Suppressor macrophage (primary cell): ENCODE measurements around the gene BCAS4.

Source experiments
- DNase-seq, 4 experiments: peaks; one replicate each; pipeline ENCODE4 v3.0.0-alpha.2; 2020 to 2022

Gene BCAS4

DNA sequence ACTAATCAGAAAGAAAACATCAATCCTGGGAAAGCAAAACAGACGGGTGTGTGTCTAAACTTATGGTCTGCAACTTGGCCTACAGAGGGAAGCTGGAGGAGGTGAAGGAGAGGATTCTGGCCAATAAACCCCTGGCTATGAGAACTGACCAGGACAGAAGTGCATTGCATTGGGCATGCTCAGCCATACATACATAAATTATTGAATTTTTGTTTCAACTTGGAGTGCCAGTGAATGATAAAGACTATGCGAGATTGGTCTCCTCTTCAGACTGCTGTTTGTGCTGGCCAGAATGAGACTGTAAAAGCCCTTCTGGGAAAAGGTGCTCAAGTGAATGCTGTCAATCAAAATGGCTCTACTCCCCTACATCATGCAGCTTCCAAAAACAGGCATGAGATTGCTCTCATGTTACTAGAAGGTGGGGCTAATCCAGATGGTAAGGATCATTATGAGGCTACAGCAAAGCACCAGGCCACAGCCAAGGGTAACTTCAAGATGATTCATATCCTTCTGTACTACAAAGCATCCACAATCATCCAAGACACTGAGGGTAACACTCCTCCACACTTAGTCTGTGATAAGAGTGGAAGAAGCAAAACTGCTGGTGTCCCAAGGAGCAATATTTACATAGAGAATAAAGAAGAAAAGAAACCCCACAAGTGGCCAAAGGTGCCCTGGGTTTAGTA lies 119.0 kb downstream of the BCAS4 start:
- DNase-seq = no peak

DNA sequence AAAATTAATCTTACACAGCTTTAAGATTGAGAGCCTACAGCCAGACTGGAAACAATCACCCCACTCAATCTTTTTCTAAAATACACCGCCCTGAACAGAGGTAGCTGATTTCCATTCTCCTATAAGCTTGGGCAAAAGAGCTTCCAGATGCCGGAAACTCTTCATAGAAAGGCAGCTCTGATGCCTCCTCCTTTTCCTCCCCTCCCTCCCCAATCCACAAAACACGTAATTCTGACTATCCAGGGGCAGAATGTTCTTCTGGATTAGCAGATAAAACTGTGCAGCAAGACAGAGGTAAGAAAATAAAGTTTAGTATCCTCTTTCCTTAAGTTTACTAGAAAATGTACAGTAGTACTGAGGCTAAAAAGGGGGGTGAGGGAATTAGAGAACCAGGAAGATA lies 120.6 kb downstream of the BCAS4 start:
- no peak for DNase-seq

DNA sequence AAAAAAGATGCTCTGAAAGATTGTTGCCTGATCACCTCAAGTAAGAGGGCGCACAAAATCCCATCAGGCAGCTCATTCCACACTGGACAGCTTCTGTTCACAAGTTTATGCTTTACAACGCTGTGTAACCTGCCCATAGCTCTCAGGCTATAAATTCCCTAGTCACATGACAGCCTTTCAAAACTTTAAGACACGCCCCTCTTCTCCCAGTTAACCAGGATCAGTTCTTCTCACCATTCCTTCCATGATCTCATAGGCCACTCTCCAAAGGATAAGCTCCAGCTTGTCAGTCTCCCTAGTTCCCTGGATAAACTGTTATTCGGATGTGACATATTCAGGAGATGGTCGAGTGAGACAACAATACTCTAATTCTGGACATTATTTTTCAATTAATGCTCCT lies 121.4 kb downstream of the BCAS4 start:
- no peak for DNase-seq

DNA sequence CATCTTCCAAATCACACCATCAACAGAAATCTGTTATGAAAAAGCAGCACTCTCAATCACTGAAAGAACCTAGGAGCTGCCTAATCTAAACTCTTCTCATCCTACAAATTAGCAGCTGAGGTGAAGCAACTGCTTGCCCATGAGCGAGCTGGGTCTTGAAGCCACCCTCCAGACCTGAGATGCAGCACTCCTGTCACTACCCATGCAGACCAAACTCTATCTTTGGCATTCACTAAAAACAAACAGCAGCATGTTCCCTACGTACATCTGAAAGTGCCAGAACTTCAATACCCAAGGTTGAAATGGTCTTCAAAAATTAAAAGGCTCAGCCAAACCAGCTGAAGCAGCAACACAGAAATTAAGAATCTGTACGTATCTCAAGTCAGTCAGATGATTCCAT lies 122.1 kb downstream of the BCAS4 start:
- DNase-seq = no peak

DNA sequence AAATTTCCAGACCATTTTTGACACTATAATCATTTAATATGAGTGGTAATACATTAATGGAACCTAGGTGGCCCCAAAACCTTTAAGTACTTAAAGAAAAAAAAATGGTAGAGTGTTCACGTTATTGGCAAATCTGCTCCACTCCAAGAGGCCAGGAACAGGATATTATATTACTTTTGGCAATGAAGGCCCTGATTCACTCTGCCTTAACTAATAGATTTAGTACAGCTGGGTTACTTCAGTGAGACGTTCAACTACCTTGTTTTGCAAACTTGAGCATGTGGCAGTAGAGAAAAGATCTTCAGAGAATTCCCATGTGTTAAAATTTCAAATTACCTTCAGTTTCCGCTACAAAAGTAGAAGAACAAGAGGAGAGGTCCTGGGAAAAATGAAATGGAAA lies 123.5 kb downstream of the BCAS4 start:
- DNase-seq = no peak

DNA sequence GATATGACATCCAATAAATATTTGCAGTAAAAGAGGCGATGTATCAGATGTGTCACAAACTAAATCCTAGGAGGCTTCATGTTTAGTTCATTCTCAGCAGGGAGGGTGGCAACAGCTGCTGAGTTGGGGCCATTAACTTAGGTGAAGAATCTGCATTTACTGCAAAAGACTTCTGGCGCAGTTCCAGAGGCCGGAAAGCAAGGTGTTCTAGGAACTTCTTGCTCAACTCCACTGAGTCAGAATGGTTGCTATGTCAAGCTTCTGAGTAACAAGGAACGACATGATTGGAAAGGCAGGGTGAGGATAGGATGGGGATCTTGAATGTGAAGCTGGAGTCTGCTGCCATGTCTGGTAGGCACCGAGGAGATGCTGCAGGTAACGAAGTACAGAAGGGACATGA lies 124.7 kb downstream of the BCAS4 start:
- no peak for DNase-seq

DNA sequence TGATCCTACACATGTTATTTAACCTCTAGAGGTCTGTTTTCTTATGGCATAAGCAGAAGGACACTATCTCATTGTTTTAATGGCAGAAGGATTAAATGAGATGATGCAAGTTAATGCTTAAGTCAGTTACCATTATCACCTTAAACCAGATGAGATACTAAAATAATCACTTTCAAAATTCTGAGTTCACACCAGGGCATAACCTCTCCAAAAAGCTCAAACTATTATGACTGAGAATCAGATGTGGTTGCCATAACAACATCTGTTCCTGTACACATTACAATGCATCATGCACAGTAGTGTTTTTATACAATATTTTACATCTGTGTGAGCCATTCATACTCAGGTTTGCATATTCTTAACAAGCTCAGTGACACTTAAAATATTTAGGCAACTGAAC lies 126.1 kb downstream of the BCAS4 start:
- DNase-seq = no peak

DNA sequence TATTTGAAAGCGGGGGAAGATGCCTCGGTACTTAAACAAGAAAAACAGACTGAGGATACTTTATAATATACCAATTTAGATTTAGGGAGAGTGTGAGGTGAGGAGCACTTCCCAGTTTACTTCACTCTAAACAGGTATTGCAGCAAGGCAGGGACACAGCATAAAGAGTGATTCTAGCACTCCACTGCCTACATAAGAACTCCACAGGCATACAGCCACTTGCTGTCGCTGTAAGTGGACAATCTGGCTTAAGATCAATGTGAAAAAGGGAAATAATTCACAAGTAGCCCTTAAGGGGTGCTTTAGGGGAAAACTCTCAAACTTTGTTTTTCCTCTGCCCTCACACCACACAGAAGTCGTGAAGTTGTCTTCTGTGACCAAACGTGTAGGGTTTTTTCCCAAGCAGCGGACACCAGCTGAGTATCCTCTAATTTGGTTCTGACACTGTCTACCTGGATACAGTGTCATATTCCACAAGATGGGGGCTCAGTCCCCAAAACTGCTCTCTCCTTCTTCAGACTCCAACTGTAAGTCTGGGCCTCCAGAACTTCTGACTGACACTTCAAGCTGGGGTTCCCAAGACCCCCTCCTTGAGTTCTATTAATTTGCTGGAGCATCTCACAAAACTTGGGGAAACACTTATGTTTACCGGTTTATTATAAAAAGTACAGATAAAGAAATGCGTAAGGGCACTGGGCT lies 127.1 kb downstream of the BCAS4 start:
- DNase-seq = no peak

DNA sequence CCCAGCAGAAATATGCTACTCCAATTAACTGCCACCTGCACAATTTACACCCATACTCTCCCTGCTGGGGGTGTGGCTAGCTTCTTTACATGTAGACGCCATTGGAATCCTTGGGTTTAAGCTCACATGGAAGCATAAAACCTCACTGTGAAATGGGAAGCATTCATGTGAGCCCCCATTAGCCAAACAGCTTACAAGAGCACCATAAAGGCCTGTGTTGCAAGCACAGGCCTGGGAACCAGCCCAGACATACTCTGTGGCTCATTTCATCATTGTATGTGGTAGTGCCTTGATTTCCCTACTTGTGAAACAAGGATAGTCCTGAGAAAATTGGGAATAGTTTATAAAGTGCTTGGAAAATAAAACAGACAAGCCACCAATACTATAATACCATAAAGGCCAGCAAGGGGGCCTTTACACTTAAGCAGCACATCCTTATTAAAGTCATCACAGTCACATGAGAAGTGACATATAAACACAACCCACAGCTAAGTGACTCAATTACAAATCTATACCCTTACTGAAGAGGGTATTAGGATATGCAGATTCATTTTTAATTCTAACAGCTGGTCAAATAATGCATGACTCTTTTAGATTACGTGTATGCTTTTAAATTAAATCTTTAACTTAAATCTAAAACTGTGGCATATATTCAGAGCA lies 129.5 kb downstream of the BCAS4 start:
- peak; percentile 3 to 53 (median 30) for DNase-seq

DNA sequence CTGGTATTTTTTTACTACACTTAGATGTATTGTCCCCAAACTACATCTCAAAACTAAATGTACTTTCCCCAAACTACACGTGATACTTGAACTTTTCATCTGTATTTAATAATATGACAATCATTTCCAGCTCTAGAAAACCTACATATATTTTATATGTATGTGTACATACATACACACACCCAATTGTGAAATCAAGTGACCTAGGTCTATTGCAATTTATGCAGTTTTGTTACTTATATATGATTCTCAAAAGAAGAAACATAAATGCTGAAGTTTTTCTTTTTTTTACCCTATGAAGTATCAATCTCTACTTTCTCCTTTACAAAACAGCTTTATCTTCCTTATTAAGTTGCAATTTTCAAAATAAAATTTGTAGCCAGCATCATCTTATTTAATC lies 131.7 kb downstream of the BCAS4 start:
- peak in 2 of 4 experiments; percentile 23 to 30 for DNase-seq
